ENCODE data around the gene RNF123.

Gene RNF123

DNA sequence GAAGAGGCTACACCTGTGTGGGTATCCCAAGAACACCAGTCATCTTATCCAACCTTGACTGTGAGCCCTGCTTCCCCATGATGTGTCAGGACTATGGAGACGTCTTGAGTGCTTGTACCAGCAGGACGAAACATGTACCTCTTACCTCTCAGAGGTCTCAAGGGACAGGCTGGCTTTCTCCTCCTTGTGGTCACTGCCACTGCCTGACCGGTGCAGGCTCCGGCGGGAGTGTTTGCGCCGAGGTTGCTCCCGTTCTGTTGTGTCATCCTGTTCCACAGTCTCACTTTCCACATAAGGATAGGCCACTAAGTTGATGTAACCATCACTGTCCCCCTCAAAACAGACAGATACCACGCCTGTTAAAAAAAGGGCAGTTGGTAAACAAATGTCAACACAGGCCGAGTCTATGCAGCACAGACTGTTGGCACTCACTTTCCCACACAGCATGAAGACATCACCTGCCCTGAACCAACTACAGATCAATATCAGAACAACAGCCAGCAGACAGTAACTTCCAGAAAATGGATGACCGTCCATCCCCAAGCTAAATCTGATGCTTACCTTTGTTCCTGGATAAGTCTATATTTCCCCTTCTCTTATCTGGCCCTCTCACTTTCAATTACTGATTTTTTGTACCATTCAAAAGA, 48.8 kb downstream of the RNF123 start:
- ATAC-seq: no peak

DNA sequence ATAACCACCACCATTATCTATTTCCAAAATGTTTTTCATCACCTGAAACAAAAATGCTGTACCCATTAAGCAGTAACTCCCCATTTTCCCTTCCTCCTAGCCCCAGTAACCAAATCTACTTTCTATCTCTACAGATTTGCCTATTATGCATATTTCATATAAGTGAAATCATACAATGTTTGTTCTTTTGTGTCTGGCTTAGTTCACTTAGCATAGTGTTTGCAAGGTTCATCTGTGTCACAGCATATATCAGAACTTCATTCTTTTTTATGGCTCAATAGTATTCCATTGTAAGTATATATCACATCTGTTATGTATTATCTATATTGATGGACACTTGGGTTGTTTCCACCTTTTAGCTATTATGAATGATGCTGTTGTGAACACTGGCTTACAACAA, 51.1 kb downstream of the RNF123 start:
- TF ChIP-seq OSR1 (CRISPR knock-in tag; IDR thresholded peaks at IDR 0.05): no peak
- TF ChIP-seq PATZ1 (CRISPR knock-in tag; IDR thresholded peaks at IDR 0.05; ENCODE audit: borderline replicate concordance): no peak
- no peak for TF ChIP-seq SNAI2 (CRISPR knock-in tag; IDR thresholded peaks at IDR 0.05)
- TF ChIP-seq ZNF70 (CRISPR knock-in tag; IDR thresholded peaks at IDR 0.05): no peak
- ATAC-seq: no peak

More for the DNA sequence above, 48.8 kb downstream of the RNF123 start:
- no peak for TF ChIP-seq GLIS3 (CRISPR knock-in tag; IDR thresholded peaks at IDR 0.05)
- no peak for TF ChIP-seq PATZ1 (CRISPR knock-in tag; IDR thresholded peaks at IDR 0.05; ENCODE audit: borderline replicate concordance)
- TF ChIP-seq CSDC2 (CRISPR knock-in tag; IDR thresholded peaks at IDR 0.05): no peak
- TF ChIP-seq, protein P1, sequence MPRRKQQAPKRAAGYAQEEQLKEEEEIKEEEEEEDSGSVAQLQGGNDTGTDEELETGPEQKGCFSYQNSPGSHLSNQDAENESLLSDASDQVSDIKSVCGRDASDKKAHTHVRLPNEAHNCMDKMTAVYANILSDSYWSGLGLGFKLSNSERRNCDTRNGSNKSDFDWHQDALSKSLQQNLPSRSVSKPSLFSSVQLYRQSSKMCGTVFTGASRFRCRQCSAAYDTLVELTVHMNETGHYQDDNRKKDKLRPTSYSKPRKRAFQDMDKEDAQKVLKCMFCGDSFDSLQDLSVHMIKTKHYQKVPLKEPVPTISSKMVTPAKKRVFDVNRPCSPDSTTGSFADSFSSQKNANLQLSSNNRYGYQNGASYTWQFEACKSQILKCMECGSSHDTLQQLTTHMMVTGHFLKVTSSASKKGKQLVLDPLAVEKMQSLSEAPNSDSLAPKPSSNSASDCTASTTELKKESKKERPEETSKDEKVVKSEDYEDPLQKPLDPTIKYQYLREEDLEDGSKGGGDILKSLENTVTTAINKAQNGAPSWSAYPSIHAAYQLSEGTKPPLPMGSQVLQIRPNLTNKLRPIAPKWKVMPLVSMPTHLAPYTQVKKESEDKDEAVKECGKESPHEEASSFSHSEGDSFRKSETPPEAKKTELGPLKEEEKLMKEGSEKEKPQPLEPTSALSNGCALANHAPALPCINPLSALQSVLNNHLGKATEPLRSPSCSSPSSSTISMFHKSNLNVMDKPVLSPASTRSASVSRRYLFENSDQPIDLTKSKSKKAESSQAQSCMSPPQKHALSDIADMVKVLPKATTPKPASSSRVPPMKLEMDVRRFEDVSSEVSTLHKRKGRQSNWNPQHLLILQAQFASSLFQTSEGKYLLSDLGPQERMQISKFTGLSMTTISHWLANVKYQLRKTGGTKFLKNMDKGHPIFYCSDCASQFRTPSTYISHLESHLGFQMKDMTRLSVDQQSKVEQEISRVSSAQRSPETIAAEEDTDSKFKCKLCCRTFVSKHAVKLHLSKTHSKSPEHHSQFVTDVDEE (CRISPR knock-in tag; IDR thresholded peaks at IDR 0.05): no peak
- TF ChIP-seq POU6F1 (CRISPR knock-in tag; IDR thresholded peaks at IDR 0.05; ENCODE audit: borderline replicate concordance, low read depth): no peak
- no peak for TF ChIP-seq ZNF565 (CRISPR knock-in tag; conservative IDR thresholded peaks at IDR 0.05; ENCODE audit: low read depth)
- no peak for TF ChIP-seq ZNF70 (CRISPR knock-in tag; IDR thresholded peaks at IDR 0.05)
- no peak for TF ChIP-seq BACH2 (CRISPR knock-in tag; IDR thresholded peaks at IDR 0.05; ENCODE audit: borderline replicate concordance)
- no peak for TF ChIP-seq ESRRG (CRISPR knock-in tag; IDR thresholded peaks at IDR 0.05)
- TF ChIP-seq, protein P2, sequence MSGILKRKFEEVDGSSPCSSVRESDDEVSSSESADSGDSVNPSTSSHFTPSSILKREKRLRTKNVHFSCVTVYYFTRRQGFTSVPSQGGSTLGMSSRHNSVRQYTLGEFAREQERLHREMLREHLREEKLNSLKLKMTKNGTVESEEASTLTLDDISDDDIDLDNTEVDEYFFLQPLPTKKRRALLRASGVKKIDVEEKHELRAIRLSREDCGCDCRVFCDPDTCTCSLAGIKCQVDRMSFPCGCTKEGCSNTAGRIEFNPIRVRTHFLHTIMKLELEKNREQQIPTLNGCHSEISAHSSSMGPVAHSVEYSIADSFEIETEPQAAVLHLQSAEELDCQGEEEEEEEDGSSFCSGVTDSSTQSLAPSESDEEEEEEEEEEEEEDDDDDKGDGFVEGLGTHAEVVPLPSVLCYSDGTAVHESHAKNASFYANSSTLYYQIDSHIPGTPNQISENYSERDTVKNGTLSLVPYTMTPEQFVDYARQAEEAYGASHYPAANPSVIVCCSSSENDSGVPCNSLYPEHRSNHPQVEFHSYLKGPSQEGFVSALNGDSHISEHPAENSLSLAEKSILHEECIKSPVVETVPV (CRISPR knock-in tag; IDR thresholded peaks at IDR 0.05): no peak
- no peak for TF ChIP-seq TCF4 (CRISPR knock-in tag; IDR thresholded peaks at IDR 0.05; ENCODE audit: borderline replicate concordance)
- TF ChIP-seq SNAI2 (CRISPR knock-in tag; IDR thresholded peaks at IDR 0.05): no peak
- no peak for TF ChIP-seq PPARA (CRISPR knock-in tag; IDR thresholded peaks at IDR 0.05; ENCODE audit: borderline replicate concordance)
- no peak for TF ChIP-seq ZFP30 (CRISPR knock-in tag; IDR thresholded peaks at IDR 0.05)
- no peak for TF ChIP-seq CREB5 (CRISPR knock-in tag; IDR thresholded peaks at IDR 0.05; ENCODE audit: low read depth)
- TF ChIP-seq TOX (CRISPR knock-in tag; IDR thresholded peaks at IDR 0.05; ENCODE audit: borderline replicate concordance): no peak

- no peak for ATAC-seq
- TF ChIP-seq ISL1 (CRISPR knock-in tag; IDR thresholded peaks at IDR 0.05) (no peak), ARNTL (CRISPR knock-in tag; IDR thresholded peaks at IDR 0.05; ENCODE audit: borderline replicate concordance, low read depth) (no peak), CSDC2 (CRISPR knock-in tag; IDR thresholded peaks at IDR 0.05) (no peak)
Observed at GRCh38 chr3:49745986-49746385, 56.6 kb downstream of the RNF123 start.
